KOPT-K1 (cell line): Measurements from ENCODE around the gene VPS33B.

Experiments
- H3K27ac ChIP-seq: fragments of 200-600 bp; sonication (generic); 2 replicates; pipeline ENCODE4 v1.5.1; 2016; ENCODE audit warnings: antibody characterized with exemption, mild to moderate bottlenecking, low read depth, low read length; ENCODE audit not compliant: poor library complexity, severe bottlenecking
- H3K36me3 ChIP-seq: fragments of 200-600 bp; sonication (generic); 2 replicates; pipeline ENCODE4 v1.5.1; 2017; ENCODE audit warnings: antibody characterized with exemption, mild to moderate bottlenecking, low read length, moderate library complexity; ENCODE audit not compliant: insufficient read depth
- H3K9me3 ChIP-seq: fragments of 200-600 bp; sonication (generic); 2 replicates; pipeline ENCODE4 v1.5.1; 2017; ENCODE audit warnings: antibody characterized with exemption, low read length, mild to moderate bottlenecking; ENCODE audit not compliant: insufficient read depth, poor library complexity, severe bottlenecking

The VPS33B gene

DNA sequence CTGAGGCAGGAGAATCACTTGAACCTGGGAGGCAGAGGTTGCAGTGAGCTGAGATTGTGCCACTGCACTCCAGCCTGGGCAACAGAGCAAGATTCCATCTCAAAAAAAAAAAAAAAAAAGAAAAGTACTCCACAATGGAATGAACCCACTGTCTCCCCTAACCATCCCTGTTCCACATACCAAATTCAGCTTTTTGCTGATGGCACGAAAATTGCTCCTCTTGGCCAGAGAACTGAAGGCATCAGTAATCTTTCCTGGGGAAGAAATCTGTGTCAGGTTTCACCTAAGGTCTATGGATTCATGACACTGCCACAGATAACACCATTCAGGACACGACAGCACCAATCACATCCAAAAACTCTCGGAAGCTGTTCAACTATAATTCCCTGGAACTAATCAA is 21.2 kb downstream of the VPS33B start:
- no peaks in the 10 kb centered on the region for H3K9me3 ChIP-seq
- H3K36me3 ChIP-seq, result peaks cover 91% of the 10 kb centered on the region
- H3K27ac ChIP-seq, result no peak overlapping the region

DNA sequence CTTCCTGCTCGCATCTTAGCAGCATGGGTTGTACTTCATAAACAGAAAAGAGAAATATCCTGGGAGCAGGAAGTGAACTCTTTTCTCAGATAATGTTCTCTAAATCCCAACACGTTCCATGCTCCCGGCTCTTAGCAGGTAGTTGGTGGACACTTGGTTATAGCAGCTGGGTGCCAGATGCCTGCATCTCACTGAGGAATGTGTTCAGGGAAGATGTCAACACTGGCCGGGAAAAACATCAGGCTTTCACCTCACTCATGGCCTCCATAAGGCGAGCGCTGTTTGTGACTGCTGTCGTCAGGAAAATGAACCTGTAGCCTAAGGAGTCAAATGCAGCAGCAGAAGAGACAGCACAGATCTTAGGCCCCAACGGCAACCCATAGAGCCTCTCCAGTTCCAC is 23.7 kb downstream of the VPS33B start:
- Histone ChIP-seq H3K36me3 (peaks cover 67% of the 10 kb centered on the region), H3K9me3 (no peaks in the 10 kb centered on the region)

DNA sequence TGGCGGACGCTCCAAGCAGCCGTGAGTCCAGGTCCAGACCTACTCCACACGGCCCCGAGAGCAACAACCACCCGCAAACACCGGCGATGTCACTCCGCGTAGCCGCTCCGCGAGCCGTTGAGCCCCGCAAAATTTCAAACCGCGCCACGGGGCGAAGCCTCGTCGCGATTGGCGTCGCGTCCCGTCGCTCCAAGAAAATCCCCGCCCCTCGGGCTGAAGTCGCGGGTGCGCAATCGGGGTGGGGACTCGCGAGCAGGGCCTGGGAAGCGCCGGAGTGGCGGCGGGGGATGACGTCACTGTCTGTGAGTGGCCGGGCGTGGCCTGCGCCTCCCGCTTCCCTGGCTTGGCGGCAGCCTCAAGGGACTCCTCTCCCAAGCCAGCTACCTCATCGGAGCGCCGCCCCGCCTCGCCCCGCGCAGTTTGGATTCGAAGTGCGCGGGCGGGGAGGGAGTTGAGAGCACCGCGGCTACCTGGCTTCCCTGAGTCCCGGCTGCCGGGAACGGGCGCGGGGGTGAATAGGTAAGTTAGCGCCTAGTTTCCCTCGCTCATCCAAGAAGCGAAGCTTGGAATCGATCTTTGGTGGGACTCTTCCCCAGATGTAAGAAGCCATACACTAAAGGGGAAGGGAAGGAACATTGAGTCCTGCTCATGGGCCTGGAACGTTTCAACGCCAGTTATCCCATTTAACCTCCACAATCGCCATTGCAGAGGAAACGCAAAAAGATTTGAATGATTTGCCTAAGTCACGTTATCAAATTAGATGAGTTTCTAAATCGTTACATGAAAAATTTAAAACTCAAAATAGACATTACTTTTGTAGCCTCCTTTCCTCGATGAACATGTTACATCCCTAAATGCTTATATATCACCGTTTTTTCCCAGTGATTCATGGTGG is 27.7 kb downstream of the VPS33B start, which contains the start of gene PRC1:
Gene PRC1 (minus strand): TSS at position 119 of the 895 bp plus-strand sequence. CDS start 118 bp downstream, at position 1.
- no peaks in the 10 kb centered on the region for H3K9me3 ChIP-seq
- H3K27ac ChIP-seq, result peak within 1 kb of the TSS; percentile 99
- H3K36me3 ChIP-seq, result peaks cover 28% of the 10 kb centered on the region

More for the DNA sequence above, 23.7 kb downstream of the VPS33B start:
- H3K27ac ChIP-seq, result no peak overlapping the region

DNA sequence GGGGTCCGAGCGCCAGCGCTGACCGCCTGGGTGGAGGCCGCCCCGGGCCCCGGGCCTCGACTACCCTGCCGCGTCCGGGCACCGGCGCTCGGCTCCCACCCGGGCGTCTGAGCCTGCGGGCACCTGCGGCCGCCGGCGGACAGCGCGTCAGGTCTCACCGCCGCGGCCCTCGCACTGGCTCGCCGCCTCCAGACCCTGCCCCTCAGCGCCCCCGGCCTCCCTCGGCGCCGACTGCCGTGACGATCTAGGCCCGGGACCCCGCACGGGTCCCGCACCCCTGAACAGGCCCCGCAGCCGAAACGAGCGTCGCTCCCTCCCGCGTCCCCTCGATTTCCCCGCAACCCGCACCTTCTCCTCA is 28.4 kb downstream of the VPS33B start:
- H3K9me3 ChIP-seq, result no peaks in the 10 kb centered on the region
- peak overlapping the region; percentile 99 for H3K27ac ChIP-seq
- H3K36me3 ChIP-seq, result peaks cover 22% of the 10 kb centered on the region

DNA sequence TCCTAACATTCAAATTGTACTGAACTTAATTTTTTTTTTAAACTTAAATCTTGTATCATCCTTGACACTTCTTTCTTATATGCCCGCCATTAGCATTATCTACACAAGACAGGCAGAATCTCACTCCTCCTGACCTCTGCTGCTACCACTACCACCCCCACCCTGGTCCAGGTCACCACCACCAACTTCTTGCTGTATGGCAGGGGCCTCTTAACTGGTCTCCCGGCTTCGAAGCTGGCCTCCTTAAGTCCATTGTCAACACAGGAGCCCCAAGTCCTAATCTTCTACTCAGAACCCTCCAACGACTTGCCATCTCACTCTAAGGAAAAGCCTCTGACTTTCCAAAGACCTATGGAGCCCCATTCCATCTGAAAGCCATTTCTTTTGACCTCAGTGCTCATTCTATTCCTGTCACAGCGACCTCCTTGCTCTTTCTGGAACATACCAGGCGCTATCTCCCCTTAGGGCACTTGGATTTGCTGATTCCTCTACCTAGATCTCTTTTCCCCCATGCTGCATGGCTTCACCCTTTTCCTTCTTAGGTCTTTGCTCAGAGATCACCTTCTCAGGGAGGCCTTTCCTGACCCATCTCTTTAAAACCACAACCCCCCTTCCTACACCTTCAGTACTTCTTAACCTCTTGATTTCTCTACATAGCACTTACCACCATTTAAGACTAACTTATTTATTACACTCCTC is 30.7 kb downstream of the VPS33B start:
- Histone ChIP-seq H3K27ac (no peak overlapping the region), H3K9me3 (no peaks in the 10 kb centered on the region), H3K36me3 (peaks cover 4% of the 10 kb centered on the region; the same call in 1 of the 2 replicates)

DNA sequence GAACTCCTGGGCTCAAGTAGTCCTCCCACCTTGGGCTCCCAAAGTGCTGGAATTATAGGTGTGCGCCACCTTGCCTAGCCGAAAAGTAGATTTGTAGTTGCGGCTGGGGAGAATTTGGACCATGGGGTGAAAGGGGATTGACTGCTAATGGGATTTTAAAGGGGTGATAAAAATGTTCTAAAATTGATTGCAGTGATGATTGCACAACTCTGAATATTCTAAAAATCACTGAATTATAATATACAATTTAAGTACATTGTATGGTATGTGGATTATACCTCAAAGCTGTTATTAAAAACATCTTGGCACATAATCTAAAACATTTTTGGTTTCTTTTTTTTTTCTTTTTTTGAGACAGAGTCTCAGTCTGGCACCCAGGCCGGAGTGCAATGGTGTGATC is 31.9 kb downstream of the VPS33B start:
- Histone ChIP-seq H3K27ac (no peak overlapping the region), H3K9me3 (no peaks in the 10 kb centered on the region), H3K36me3 (peaks cover 9% of the 10 kb centered on the region)

GRCh38 chr15:90989040-90989768 is 33.2 kb downstream of the VPS33B start:
- Histone ChIP-seq H3K27ac (no peak overlapping the region), H3K36me3 (peaks cover 15% of the 10 kb centered on the region), H3K9me3 (no peaks in the 10 kb centered on the region)

DNA sequence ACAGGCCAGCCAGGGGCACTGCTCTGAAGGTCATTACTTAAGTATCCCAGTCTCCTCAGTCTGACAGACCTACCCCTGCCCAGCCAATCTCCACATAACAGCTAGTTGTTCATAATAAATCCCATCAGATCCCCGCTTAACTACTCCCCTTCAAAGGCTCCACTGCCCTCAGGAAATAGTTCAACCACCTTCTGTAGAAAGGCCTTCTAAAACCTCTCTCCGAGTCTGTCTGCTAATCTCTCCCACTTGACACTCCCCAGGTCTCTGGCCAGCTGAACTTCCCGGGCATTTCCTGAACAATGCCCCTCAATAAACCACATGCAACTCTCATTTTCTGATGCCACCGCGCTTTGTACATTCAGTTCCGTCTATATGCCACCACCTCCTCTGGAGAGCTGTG is 34.1 kb downstream of the VPS33B start:
- Histone ChIP-seq H3K9me3 (no peaks in the 10 kb centered on the region), H3K36me3 (peaks cover 24% of the 10 kb centered on the region), H3K27ac (no peak overlapping the region)

DNA sequence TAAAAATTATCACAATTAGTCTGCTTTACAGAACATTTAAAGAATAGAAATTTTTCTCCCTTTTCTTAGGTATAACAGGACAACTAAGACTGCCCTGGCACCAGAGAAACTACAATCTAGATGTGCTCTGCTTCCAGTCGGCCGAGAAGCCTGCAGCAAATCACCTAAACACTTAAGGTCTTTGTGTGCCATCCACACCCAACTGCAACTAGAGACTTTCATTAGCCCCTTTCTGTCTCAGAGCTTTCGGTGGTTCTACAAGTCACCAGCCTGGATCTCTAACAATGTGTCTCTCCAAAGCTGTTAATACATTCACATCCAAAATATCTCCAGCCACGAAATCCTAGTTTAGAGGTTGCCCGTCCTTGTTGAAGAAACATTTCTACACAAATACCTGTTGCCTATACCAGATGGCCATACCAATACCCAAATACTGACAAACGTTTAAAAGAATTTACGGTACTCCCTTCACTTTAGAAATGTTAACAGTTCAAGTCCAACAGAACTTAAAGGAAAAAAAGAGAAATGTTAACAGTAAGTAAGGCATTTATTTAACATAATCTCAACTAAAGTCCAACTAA is 34.7 kb downstream of the VPS33B start:
- no peaks in the 10 kb centered on the region for H3K9me3 ChIP-seq
- no peak overlapping the region for H3K27ac ChIP-seq
- H3K36me3 ChIP-seq, result peaks cover 31% of the 10 kb centered on the region

- H3K27ac ChIP-seq, result no peak overlapping the region
- no peaks in the 10 kb centered on the region for H3K9me3 ChIP-seq
- H3K36me3 ChIP-seq, result peaks cover 38% of the 10 kb centered on the region
These were observed 35.4 kb downstream of the VPS33B start for GRCh38 chr15:90986790-90987507.

DNA sequence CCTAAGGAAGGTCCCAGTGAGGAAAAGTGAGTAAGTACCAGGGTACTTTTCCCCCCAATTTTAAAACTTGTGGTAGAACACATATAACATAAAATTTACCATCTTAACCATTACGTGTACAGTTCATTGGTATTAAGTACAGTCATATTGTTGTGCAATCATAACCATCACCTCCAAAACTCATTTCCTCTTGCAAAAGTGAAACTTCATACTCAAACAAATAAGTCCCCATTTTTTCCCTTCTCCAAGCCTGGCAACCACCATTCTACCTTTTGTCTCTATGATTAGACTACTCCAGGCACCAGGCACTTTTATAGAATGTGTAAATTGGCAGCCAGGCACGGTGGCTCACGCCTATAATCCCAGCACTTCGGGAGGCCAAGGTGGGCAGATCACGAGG is 40.3 kb downstream of the VPS33B start:
- Histone ChIP-seq H3K36me3 (peaks cover 86% of the 10 kb centered on the region), H3K27ac (no peak overlapping the region), H3K9me3 (no peaks in the 10 kb centered on the region)

- Histone ChIP-seq H3K36me3 (peaks cover 86% of the 10 kb centered on the region), H3K27ac (no peak overlapping the region), H3K9me3 (no peaks in the 10 kb centered on the region)
These were observed 40.7 kb downstream of the VPS33B start for GRCh38 chr15:90981681-90982080.

- peaks cover 100% of the 10 kb centered on the region for H3K36me3 ChIP-seq
- no peak overlapping the region for H3K27ac ChIP-seq
- H3K9me3 ChIP-seq, result no peaks in the 10 kb centered on the region
These were observed 42.8 kb downstream of the VPS33B start for GRCh38 chr15:90979582-90979981.

DNA sequence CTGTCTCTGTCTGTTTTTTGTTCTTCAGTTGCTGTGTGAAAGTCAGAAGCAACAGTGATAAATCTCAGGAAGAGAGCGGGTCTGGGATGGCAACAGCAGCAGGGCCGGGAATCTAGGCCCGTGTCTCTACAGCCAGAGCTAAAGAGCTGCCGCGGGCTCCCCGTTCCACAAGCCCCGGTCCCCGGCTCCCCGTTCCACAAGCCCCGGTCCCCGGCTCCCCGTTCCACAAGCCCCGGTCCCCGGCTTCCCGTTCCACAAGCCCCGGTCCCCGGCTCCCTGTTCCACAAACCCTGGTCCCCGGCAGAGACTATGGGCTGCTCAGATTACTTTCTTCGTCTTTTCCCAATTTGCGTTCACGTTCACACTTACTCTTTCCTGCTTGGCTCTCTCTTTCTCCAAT is 48.2 kb downstream of the VPS33B start:
- Histone ChIP-seq H3K36me3 (peaks cover 98% of the 10 kb centered on the region), H3K9me3 (no peaks in the 10 kb centered on the region), H3K27ac (no peak overlapping the region)
